Muscle of leg (tissue), 11 donors: ENCODE data around the gene CES1. TPM values are rescaled to one million over a fixed set of nuclear protein-coding genes. Genes with fewer than 3 reads are reported as not detected.
"Not testable (repeated sequence)": the region's sequence is repeated elsewhere in the genome, so short reads cannot be mapped to it uniquely, and the experiment has no call there.

ENCODE experiments used
- DNase-seq: peaks from one replicate; pipeline ENCODE4 v3.0.0; 2013
- H3K27ac ChIP-seq: one replicate; pipeline ENCODE4 v1.5.1; 2013; ENCODE audit warnings: mild to moderate bottlenecking, low read length, control low read depth
- H3K27me3 ChIP-seq: one replicate; pipeline ENCODE4 v1.6.1; 2013; ENCODE audit warnings: low read length; ENCODE audit not compliant: control insufficient read depth, insufficient read depth
- H3K36me3 ChIP-seq: one replicate; pipeline ENCODE4 v1.6.1; 2013; ENCODE audit warnings: low read length; ENCODE audit not compliant: control insufficient read depth, insufficient read depth
- H3K4me1 ChIP-seq: one replicate; pipeline ENCODE4 v1.6.1; 2013; ENCODE audit warnings: low read length; ENCODE audit not compliant: control insufficient read depth, insufficient read depth
- H3K4me3 ChIP-seq: one replicate; pipeline ENCODE4 v1.5.1; 2013; ENCODE audit warnings: low read length, control low read depth
- H3K9me3 ChIP-seq: replicated peaks from 2 replicates; pipeline ENCODE4 v1.6.1; 2013; ENCODE audit warnings: low read depth, low read length; ENCODE audit not compliant: control insufficient read depth
- WGBS: methylation state at CpG from one replicate; pipeline ENCODE4 v1.1.5; 2013; ENCODE audit warnings: missing lambda C conversion rate; ENCODE audit not compliant: insufficient coverage; 5-methylcytosine and 5-hydroxymethylcytosine counted together
- polyA plus RNA-seq, 8 donors: library from polyadenylated mRNA; unstranded; fragments of 120-200 nt; gene quantifications; one replicate each; pipeline versions ENCODE4 v1.2.1 to v1.2.3, GENCODE V29; 2013; ENCODE audit warnings: inconsistent platforms in 1 of 8, low replicate concordance in 1 of 8; ENCODE audit not compliant: insufficient read length in 8 of 8, insufficient read depth in 1 of 8
- total RNA-seq: library from RNA; stranded (reverse); fragments of 120-200 nt; gene quantifications from one replicate; pipeline ENCODE4 v1.2.4, GENCODE V29; 2013

Gene CES1
- total and polyA plus RNA-seq, 9 donors, result 0.22 to 6.2 (median 0.57) TPM

- H3K36me3 ChIP-seq, result no peaks in the 10 kb centered on the region
- H3K4me3 ChIP-seq, result no peak overlapping the region
- H3K9me3 ChIP-seq, result no peaks in the 10 kb centered on the region
- no CpG with 5 or more reads among the region's 3 CpGs for WGBS
- no peak overlapping the region for H3K27ac ChIP-seq
- no peaks in the 10 kb centered on the region for H3K4me1 ChIP-seq
- no peak for DNase-seq
- peaks cover 3% of the 10 kb centered on the region for H3K27me3 ChIP-seq
These were observed 24.1 kb upstream of the CES1 start for GRCh38 chr16:55856950-55857349.

- Histone ChIP-seq H3K4me3 (no peak overlapping the region), H3K27me3 (no peaks in the 10 kb centered on the region), H3K9me3 (no peaks in the 10 kb centered on the region), H3K27ac (no peak overlapping the region), H3K36me3 (no peaks in the 10 kb centered on the region), H3K4me1 (no peaks in the 10 kb centered on the region)
- no peak for DNase-seq
- WGBS, result 70% methylated on average over 2 of the region's 3 CpGs
These were observed 20.2 kb upstream of the CES1 start for GRCh38 chr16:55853114-55853513.

- DNase-seq, result no peak
- H3K36me3 ChIP-seq, result no peaks in the 10 kb centered on the region
- 58% methylated on average over 12 of the region's 13 CpGs for WGBS
- H3K27ac ChIP-seq, result no peak overlapping the region
- H3K9me3 ChIP-seq, result no peaks in the 10 kb centered on the region
- H3K4me1 ChIP-seq, result no peaks in the 10 kb centered on the region
- peaks cover 6% of the 10 kb centered on the region for H3K27me3 ChIP-seq
- no peak overlapping the region for H3K4me3 ChIP-seq
These were observed 16.6 kb upstream of the CES1 start for GRCh38 chr16:55849536-55849935.

- H3K9me3 ChIP-seq, result no peaks in the 10 kb centered on the region
- peaks cover 6% of the 10 kb centered on the region for H3K27me3 ChIP-seq
- no peak for DNase-seq
- 61% methylated on average over 9 of the region's 11 CpGs for WGBS
- no peaks in the 10 kb centered on the region for H3K4me1 ChIP-seq
- H3K36me3 ChIP-seq, result no peaks in the 10 kb centered on the region
- no peak overlapping the region for H3K27ac ChIP-seq
- no peak overlapping the region for H3K4me3 ChIP-seq
These were observed 13.9 kb upstream of the CES1 start for GRCh38 chr16:55846598-55847346.

- Histone ChIP-seq H3K9me3 (no peaks in the 10 kb centered on the region), H3K4me3 (no peak overlapping the region), H3K27ac (no peak overlapping the region), H3K36me3 (no peaks in the 10 kb centered on the region), H3K4me1 (no peaks in the 10 kb centered on the region), H3K27me3 (peaks cover 6% of the 10 kb centered on the region)
- no CpG with 5 or more reads among the region's 2 CpGs for WGBS
- DNase-seq, result no peak
These were observed 10.2 kb upstream of the CES1 start for GRCh38 chr16:55843105-55843395.

- Histone ChIP-seq H3K4me3 (no peak overlapping the region), H3K27me3 (peaks cover 6% of the 10 kb centered on the region), H3K27ac (no peak overlapping the region), H3K9me3 (no peaks in the 10 kb centered on the region), H3K36me3 (no peaks in the 10 kb centered on the region), H3K4me1 (no peaks in the 10 kb centered on the region)
- WGBS, result 24% methylated on average over 6 of the region's 11 CpGs
- DNase-seq, result peak; percentile 68
These were observed 9.6 kb upstream of the CES1 start for GRCh38 chr16:55842369-55843104.

GRCh38 chr16:55839115-55839514 lies 6.2 kb upstream of the CES1 start:
- DNase-seq, result no peak
- H3K4me1 ChIP-seq, result no peaks in the 10 kb centered on the region
- no peaks in the 10 kb centered on the region for H3K27me3 ChIP-seq
- H3K9me3 ChIP-seq, result no peaks in the 10 kb centered on the region
- no peak overlapping the region for H3K4me3 ChIP-seq
- H3K27ac ChIP-seq, result no peak overlapping the region
- H3K36me3 ChIP-seq, result no peaks in the 10 kb centered on the region
- WGBS, result 57% methylated on average over 1 of the region's 2 CpGs

GRCh38 chr16:55836158-55836611 lies 3.3 kb upstream of the CES1 start:
- no peaks in the 10 kb centered on the region for H3K36me3 ChIP-seq
- DNase-seq, result no peak
- H3K27ac ChIP-seq, result no peak overlapping the region
- WGBS, result no CpG with 5 or more reads among the region's 4 CpGs
- H3K4me3 ChIP-seq, result no peak overlapping the region
- peaks cover 7% of the 10 kb centered on the region for H3K4me1 ChIP-seq
- H3K9me3 ChIP-seq, result no peaks in the 10 kb centered on the region
- H3K27me3 ChIP-seq, result peaks cover 5% of the 10 kb centered on the region

- Histone ChIP-seq H3K4me1 (peaks cover 7% of the 10 kb centered on the region), H3K27ac (no peak overlapping the region), H3K27me3 (peaks cover 5% of the 10 kb centered on the region), H3K9me3 (no peaks in the 10 kb centered on the region), H3K4me3 (no peak overlapping the region), H3K36me3 (no peaks in the 10 kb centered on the region)
- DNase-seq, result no peak
- WGBS, result no CpG with 5 or more reads among the region's 1 CpG
These were observed 2.7 kb upstream of the CES1 start for GRCh38 chr16:55835581-55835980.

GRCh38 chr16:55835173-55835572 lies 2.3 kb upstream of the CES1 start:
- DNase-seq, H3K36me3 ChIP-seq, H3K9me3 ChIP-seq, H3K27ac ChIP-seq, H3K27me3 ChIP-seq, H3K4me1 ChIP-seq, H3K4me3 ChIP-seq: not testable (repeated sequence)
- no CpG with 5 or more reads among the region's 3 CpGs for WGBS
